Measurements from ENCODE around the gene MAST1. TPM values are rescaled to one million over a fixed set of nuclear protein-coding genes. Genes with fewer than 3 reads are reported as not detected.

MAST1 gene
- total and polyA plus RNA-seq, 2 experiments from 2014 or later: 0.20 to 0.54 TPM

DNA sequence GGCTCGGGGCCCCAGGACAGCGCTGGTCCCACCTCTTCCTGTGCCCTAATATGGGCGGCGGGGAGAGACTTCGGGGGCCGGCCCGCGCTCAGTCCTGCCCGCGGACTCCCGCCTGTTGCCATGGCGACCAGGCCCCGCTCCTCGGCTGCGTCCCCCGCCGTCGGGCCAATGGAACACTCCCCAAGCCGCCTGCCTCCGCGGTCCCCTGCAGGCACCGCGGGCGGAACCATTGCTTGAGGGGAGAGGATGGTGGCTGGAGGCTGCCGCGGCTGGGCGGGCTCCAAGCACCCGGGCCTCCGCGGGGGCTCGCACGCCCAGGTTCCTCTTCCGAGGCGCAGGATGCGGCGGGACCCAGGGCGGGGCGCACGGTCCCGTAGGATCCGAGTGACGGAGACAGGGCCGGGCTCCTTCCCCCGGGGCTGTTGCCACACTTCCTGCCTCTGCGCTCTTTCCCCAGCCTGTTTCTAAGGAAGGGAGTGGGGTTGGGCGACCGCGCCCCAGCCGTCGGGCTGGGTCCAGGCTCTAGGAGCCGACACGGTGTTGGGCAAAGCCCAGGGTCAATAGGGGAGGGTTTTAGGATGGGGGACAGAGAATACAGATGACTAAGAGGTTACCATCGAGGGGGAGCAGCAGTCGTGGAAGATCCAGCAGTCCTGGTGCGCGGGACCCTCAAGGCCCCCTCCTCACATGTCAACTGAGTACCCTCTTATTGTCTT is 48.3 kb upstream of the MAST1 start:
- H3K27me3 ChIP-seq: no peaks in the 10 kb centered on the region
- H3K79me2 ChIP-seq: peaks cover 18% of the 10 kb centered on the region
- H3K9me2 ChIP-seq (replicated peaks; ENCODE audit: insufficient read depth): no peaks in the 10 kb centered on the region
- no peaks in the 10 kb centered on the region for H3K9me3 ChIP-seq (ENCODE audit: low read depth)
- peak; percentile 98 for DNase-seq (ENCODE audit: low spot score)
- H3K4me1 ChIP-seq (ENCODE audit: insufficient read depth): peaks cover 47% of the 10 kb centered on the region
- H2AFZ ChIP-seq: no peak overlapping the region
- TF ChIP-seq EZH2phosphoT487 (IDR thresholded peaks at IDR 0.05; ENCODE audit: low read depth, severe bottlenecking, unreplicated experiment): no peak
- TF ChIP-seq EZH2 (IDR thresholded peaks at IDR 0.05; ENCODE audit: borderline replicate concordance): no peak
- TF ChIP-seq, protein P1, sequence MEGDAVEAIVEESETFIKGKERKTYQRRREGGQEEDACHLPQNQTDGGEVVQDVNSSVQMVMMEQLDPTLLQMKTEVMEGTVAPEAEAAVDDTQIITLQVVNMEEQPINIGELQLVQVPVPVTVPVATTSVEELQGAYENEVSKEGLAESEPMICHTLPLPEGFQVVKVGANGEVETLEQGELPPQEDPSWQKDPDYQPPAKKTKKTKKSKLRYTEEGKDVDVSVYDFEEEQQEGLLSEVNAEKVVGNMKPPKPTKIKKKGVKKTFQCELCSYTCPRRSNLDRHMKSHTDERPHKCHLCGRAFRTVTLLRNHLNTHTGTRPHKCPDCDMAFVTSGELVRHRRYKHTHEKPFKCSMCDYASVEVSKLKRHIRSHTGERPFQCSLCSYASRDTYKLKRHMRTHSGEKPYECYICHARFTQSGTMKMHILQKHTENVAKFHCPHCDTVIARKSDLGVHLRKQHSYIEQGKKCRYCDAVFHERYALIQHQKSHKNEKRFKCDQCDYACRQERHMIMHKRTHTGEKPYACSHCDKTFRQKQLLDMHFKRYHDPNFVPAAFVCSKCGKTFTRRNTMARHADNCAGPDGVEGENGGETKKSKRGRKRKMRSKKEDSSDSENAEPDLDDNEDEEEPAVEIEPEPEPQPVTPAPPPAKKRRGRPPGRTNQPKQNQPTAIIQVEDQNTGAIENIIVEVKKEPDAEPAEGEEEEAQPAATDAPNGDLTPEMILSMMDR (IDR thresholded peaks at IDR 0.05; ENCODE audit: poor library complexity): no peak
- under 1% methylated on average over 42 of the region's 56 CpGs for WGBS (ENCODE audit: low lambda C conversion rate, missing lambda C conversion rate)
- H3K27ac ChIP-seq: peak overlapping the region; percentile 99
- peaks cover 10% of the 10 kb centered on the region for H4K20me1 ChIP-seq (ENCODE audit: insufficient read depth, poor library complexity, severe bottlenecking)
- no peaks in the 10 kb centered on the region for H3K36me3 ChIP-seq (replicated peaks; ENCODE audit: insufficient read depth, low read depth)
- H3K4me3 ChIP-seq: peak overlapping the region; percentile 0
- H3K4me2 ChIP-seq: peak overlapping the region; percentile 84

DNA sequence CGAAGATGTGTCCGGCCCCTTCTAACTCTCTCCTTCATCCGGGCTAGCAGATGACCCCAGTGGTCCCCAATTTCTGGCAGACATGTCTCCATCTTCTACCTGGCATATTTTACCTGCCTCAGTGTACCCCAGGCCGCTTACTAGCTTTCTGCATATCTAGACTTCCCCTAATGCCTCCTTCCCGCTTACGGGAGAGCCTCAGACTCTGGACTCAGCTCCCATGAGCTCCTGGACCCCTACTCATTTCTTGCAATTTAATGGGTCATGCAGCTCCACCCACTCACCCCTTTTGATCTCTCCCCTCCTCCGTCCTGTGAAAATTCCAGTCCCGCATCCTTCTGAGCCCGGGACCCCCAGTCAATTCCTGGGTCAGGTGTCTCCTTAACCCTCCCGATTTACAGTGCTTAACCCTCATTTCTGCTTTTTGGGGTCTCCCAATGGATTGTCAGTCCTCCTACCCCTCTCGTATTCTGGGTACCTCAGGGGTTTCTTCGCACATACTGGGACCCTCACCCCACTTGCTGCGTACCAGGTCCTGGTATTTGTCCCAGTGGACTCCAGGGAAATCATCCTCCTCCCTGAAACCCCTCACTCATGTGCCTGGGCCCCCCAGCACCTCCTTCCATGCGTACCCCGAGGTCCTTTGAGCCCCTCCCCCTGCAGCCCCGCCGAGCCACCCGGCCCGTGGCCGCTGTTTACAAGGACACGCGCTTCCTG is 47.5 kb upstream of the MAST1 start:
- H3K27ac ChIP-seq: peak overlapping the region; percentile 99
- H4K20me1 ChIP-seq (ENCODE audit: insufficient read depth, poor library complexity, severe bottlenecking): peaks cover 10% of the 10 kb centered on the region
- H3K9me3 ChIP-seq (ENCODE audit: low read depth): no peaks in the 10 kb centered on the region
- WGBS (ENCODE audit: low lambda C conversion rate, missing lambda C conversion rate): 12% methylated on average over 18 of the region's 22 CpGs
- H3K36me3 ChIP-seq (replicated peaks; ENCODE audit: insufficient read depth, low read depth): no peaks in the 10 kb centered on the region
- peak overlapping the region; percentile 0 for H3K4me3 ChIP-seq
- no peak for DNase-seq (ENCODE audit: low spot score)
- no peak overlapping the region for H2AFZ ChIP-seq
- H3K9me2 ChIP-seq (replicated peaks; ENCODE audit: insufficient read depth): no peaks in the 10 kb centered on the region
- peaks cover 18% of the 10 kb centered on the region for H3K79me2 ChIP-seq
- TF ChIP-seq EZH2phosphoT487 (IDR thresholded peaks at IDR 0.05; ENCODE audit: low read depth, severe bottlenecking, unreplicated experiment): no peak
- no peak for TF ChIP-seq EZH2 (IDR thresholded peaks at IDR 0.05; ENCODE audit: borderline replicate concordance)
- TF ChIP-seq, protein P1 (IDR thresholded peaks at IDR 0.05; ENCODE audit: poor library complexity): no peak
- H3K4me2 ChIP-seq: peak overlapping the region; percentile 84
- peaks cover 42% of the 10 kb centered on the region for H3K4me1 ChIP-seq (ENCODE audit: insufficient read depth)
- H3K27me3 ChIP-seq: no peaks in the 10 kb centered on the region

DNA sequence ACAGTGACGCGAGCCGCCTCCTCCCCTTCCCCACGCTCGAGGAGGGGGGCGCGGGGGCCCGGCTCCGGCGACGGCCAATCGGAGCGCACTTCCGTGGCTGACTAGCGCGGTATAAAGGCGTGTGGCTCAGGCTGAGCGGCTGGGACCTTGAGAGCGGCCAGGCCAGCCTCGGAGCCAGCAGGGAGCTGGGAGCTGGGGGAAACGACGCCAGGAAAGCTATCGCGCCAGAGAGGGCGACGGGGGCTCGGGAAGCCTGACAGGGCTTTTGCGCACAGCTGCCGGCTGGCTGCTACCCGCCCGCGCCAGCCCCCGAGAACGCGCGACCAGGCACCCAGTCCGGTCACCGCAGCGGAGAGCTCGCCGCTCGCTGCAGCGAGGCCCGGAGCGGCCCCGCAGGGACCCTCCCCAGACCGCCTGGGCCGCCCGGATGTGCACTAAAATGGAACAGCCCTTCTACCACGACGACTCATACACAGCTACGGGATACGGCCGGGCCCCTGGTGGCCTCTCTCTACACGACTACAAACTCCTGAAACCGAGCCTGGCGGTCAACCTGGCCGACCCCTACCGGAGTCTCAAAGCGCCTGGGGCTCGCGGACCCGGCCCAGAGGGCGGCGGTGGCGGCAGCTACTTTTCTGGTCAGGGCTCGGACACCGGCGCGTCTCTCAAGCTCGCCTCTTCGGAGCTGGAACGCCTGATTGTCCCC is 46.8 kb upstream of the MAST1 start, which contains the start of gene JUNB:
Gene JUNB, plus strand, starts transcription at position 142 of the 706 bp plus-strand sequence. Its CDS starts 286 bp downstream, at position 428.
- Histone ChIP-seq H3K79me2 (peaks cover 18% of the 10 kb centered on the region), H3K4me2 (peak within 1 kb of the TSS; percentile 84), H3K4me1 (ENCODE audit: insufficient read depth) (peaks cover 41% of the 10 kb centered on the region), H3K9me2 (replicated peaks; ENCODE audit: insufficient read depth) (no peaks in the 10 kb centered on the region), H4K20me1 (ENCODE audit: insufficient read depth, poor library complexity, severe bottlenecking) (peaks cover 10% of the 10 kb centered on the region), H3K27me3 (no peaks in the 10 kb centered on the region), H3K9me3 (ENCODE audit: low read depth) (no peaks in the 10 kb centered on the region), H3K4me3 (peak within 1 kb of the TSS; percentile 94), H3K27ac (peak within 1 kb of the TSS; percentile 99), H3K36me3 (replicated peaks; ENCODE audit: insufficient read depth, low read depth) (no peaks in the 10 kb centered on the region), H2AFZ (no peak within 1 kb of the TSS)
- 2% methylated on average over 53 of the region's 73 CpGs for WGBS (ENCODE audit: low lambda C conversion rate, missing lambda C conversion rate)
- peak; percentile 98 for DNase-seq (ENCODE audit: low spot score)
- TF ChIP-seq EZH2phosphoT487 (IDR thresholded peaks at IDR 0.05; ENCODE audit: low read depth, severe bottlenecking, unreplicated experiment) (no peak), EZH2 (IDR thresholded peaks at IDR 0.05; ENCODE audit: borderline replicate concordance) (no peak)
- TF ChIP-seq, protein P1 (IDR thresholded peaks at IDR 0.05; ENCODE audit: poor library complexity): no peak

Data from hepatocyte (in vitro differentiated cells).